Measurements from ENCODE around the gene VAMP7.
"Not testable (repeated sequence)": the region's sequence is repeated elsewhere in the genome, so short reads cannot be mapped to it uniquely, and the experiment has no call there.

The VAMP7 gene

GRCh38 chrX:155923200-155923599, 42.1 kb downstream of the VAMP7 start:
- DNase-seq, result no peak

GRCh38 chrX:155930852-155931618, 49.9 kb downstream of the VAMP7 start:
- DNase-seq, result not testable (repeated sequence)

GRCh38 chrX:155938132-155938531, 57.0 kb downstream of the VAMP7 start:
- no peak for DNase-seq

GRCh38 chrX:155949098-155949497, 68.0 kb downstream of the VAMP7 start:
- no peak for DNase-seq

GRCh38 chrX:155951237-155951789, 70.2 kb downstream of the VAMP7 start:
- DNase-seq, result no peak

- no peak for DNase-seq
Observed at GRCh38 chrX:155953055-155953454, 71.9 kb downstream of the VAMP7 start.

GRCh38 chrX:155954793-155955192, 73.6 kb downstream of the VAMP7 start:
- DNase-seq, result no peak

GRCh38 chrX:155956099-155956498, 75.0 kb downstream of the VAMP7 start:
- no peak for DNase-seq

- no peak for DNase-seq
Observed at GRCh38 chrX:155956649-155957048, 75.5 kb downstream of the VAMP7 start.

- no peak for DNase-seq
Observed at GRCh38 chrX:155957843-155958242, 76.7 kb downstream of the VAMP7 start.

- no peak for DNase-seq
Observed at GRCh38 chrX:155959018-155959587, 78.0 kb downstream of the VAMP7 start.

GRCh38 chrX:155962906-155963305, 81.8 kb downstream of the VAMP7 start:
- DNase-seq, result no peak

- DNase-seq, result no peak
Observed at GRCh38 chrX:155966876-155967275, 85.7 kb downstream of the VAMP7 start.

- DNase-seq, result no peak
Observed at GRCh38 chrX:155967653-155968325, 86.6 kb downstream of the VAMP7 start.

GRCh38 chrX:155968326-155968661, 87.1 kb downstream of the VAMP7 start:
- no peak for DNase-seq

- DNase-seq, result no peak
Observed at GRCh38 chrX:155968791-155969190, 87.6 kb downstream of the VAMP7 start.

- DNase-seq, result not testable (repeated sequence)
Observed at GRCh38 chrX:155971658-155972057, 90.5 kb downstream of the VAMP7 start.

- DNase-seq, result not testable (repeated sequence)
Observed at GRCh38 chrX:155972241-155972640, 91.1 kb downstream of the VAMP7 start.

- no peak for DNase-seq
Observed at GRCh38 chrX:155983326-155983725, 102.2 kb downstream of the VAMP7 start.

- DNase-seq, result no peak
Observed at GRCh38 chrX:155985208-155985607, 104.1 kb downstream of the VAMP7 start.

- not testable (repeated sequence) for DNase-seq
Observed at GRCh38 chrX:155986995-155987394, 105.8 kb downstream of the VAMP7 start.

GRCh38 chrX:155988859-155989258, 107.7 kb downstream of the VAMP7 start:
- DNase-seq, result no peak

All from right hindlimb (tissue), 1 donor.